C4-2B (cell line): Measurements from ENCODE around the gene SARS1.

Experiments used
- ZFX ChIP-seq: fragments of 450-650 bp; IDR thresholded peaks from 2 replicates; pipeline ENCODE4 v1.6.1; 2017
- TF ChIP-seq, protein P1 (sequence below): fragments of 450-650 bp; conservative IDR thresholded peaks from 2 replicates; pipeline ENCODE4 v1.5.1; 2017; ENCODE audit warnings: mild to moderate bottlenecking

DNA sequence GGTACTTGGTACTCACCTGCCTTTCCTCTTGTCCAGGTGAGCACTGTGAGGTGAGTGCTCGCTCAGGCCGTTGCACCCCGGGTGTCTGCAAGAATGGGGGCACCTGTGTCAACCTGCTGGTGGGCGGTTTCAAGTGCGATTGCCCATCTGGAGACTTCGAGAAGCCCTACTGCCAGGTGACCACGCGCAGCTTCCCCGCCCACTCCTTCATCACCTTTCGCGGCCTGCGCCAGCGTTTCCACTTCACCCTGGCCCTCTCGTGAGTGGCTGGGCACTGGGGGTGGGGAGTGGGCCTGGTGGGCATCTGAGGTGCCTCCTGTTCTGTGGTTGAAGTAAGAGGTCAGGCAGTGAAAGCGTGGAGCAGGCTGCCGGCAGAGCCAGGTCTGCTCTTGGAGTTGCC lies 47.3 kb downstream of the SARS1 start:
- TF ChIP-seq, protein P1, sequence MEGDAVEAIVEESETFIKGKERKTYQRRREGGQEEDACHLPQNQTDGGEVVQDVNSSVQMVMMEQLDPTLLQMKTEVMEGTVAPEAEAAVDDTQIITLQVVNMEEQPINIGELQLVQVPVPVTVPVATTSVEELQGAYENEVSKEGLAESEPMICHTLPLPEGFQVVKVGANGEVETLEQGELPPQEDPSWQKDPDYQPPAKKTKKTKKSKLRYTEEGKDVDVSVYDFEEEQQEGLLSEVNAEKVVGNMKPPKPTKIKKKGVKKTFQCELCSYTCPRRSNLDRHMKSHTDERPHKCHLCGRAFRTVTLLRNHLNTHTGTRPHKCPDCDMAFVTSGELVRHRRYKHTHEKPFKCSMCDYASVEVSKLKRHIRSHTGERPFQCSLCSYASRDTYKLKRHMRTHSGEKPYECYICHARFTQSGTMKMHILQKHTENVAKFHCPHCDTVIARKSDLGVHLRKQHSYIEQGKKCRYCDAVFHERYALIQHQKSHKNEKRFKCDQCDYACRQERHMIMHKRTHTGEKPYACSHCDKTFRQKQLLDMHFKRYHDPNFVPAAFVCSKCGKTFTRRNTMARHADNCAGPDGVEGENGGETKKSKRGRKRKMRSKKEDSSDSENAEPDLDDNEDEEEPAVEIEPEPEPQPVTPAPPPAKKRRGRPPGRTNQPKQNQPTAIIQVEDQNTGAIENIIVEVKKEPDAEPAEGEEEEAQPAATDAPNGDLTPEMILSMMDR: no peak
- no peak for TF ChIP-seq ZFX
